H1 (cell line): ENCODE measurements around the gene GSTCD.

ENCODE experiments used
- CTCF ChIP-seq, 3 experiments: IDR thresholded peaks; 1 replicate in 2 of 3; 2 replicates in 1 of 3; pipeline versions ENCODE4 v1.5.1 to v1.6.1; 2011; ENCODE audit warnings: low read length in 3 of 3, mild to moderate bottlenecking in 3 of 3, inconsistent platforms in 2 of 3, low read depth in 1 of 3, moderate library complexity in 1 of 3; ENCODE audit not compliant: insufficient read depth in 1 of 3; ENCODE audit errors: control extremely low read depth in 1 of 3
- EZH2 ChIP-seq: fragments of 200-600 bp; sonication (generic); IDR thresholded peaks from 2 replicates; pipeline ENCODE4 v1.7.1; 2012; ENCODE audit warnings: low read depth, mild to moderate bottlenecking, moderate library complexity, low read length, inconsistent platforms; ENCODE audit not compliant: severe bottlenecking
- POLR2AphosphoS5 ChIP-seq: IDR thresholded peaks from 2 replicates; pipeline ENCODE4 v1.6.1; 2011; ENCODE audit warnings: low read depth, low read length
- TAF1 ChIP-seq: IDR thresholded peaks from 2 replicates; pipeline ENCODE4 v1.6.1; 2011; ENCODE audit warnings: mild to moderate bottlenecking, low read depth, low read length
- TCF12 ChIP-seq: IDR thresholded peaks from 2 replicates; pipeline ENCODE4 v1.6.1; 2011; ENCODE audit warnings: low read depth, mild to moderate bottlenecking, low read length

DNA sequence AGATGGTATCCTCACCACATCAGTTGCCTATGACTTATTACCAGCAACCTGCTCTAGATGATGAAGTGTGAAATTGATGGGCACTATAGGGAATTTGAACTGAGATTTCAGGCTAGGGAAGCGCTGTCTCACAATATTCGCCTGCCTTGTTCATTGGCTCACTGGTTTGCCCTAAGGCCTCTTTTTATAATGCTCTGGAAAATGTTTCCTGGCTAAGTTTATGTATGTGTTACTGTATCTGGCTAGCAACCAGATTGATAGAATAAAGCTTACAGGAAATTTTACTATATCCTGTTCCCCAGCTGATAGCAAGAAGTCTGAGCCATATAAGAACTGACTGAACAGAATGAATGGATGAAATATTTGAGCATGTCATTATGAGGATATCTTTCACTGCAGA lies 71.6 kb downstream of the GSTCD start:
- no peak for TF ChIP-seq TCF12
- TF ChIP-seq TAF1: no peak
- no peak for TF ChIP-seq EZH2
- TF ChIP-seq CTCF (IDR thresholded peaks at IDR 0.05; ENCODE audit: control extremely low read depth in 1 of 3, insufficient read depth in 1 of 3, low read depth in 1 of 3, low read length in 3 of 3): no peak
- no peak for TF ChIP-seq POLR2AphosphoS5
